ENCODE results near the gene SCTR.
A peak's percentile ranks its signal among the peaks of the same experiment; 100 is the strongest.

Gene SCTR

DNA sequence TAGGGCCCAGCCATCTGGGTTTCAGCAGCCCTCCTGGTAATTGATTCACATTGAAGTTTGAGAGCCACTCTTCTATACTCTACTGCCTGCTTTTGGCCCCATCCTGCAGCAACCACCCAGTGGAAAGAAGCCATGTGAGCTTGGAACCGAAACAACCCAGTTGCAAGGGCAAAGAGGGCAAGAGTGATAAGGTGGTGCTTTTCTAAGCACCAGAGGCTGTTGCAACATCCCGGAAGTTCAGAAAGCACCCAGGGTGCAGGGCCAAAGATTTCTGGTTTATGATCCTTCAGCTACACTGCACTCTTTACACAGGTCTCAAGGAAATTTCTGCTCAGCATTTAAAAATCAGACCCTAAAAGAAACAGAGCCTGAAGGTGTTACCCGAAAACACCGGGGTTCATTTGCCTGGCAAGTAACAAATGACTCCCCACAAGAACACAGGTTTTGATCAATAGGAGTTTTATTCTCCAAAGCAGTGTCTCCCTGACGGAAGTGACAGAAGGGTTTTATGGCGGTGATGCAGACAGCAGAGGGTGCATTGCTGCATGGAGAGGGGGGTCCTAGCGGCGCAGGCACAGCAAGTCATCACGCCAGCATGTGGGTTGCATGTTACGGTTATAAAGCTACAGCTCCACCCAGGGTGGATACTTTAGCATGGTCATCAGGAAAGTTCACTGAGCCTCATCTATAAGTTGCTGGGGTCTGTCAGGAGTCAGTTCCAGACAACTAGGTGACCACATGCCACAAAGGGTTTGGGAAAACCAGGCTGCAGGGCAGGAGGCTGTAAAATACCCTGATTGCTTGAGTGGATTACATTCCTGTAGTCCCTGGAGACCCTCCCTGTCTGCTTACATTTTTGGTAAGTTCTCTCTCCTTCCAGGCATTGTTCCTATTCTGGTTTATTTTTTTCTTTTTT, 121.4 kb downstream of the SCTR start:
- Histone ChIP-seq H3K14ac (ENCODE audit: low read length) (no peak overlapping the region), H3K4me2 (ENCODE audit: insufficient read depth, low read length, poor library complexity, severe bottlenecking) (no peak overlapping the region), H3K27me3 (ENCODE audit: control insufficient read depth in 3 of 3, insufficient read depth in 3 of 3, low read depth in 1 of 3, low read length in 3 of 3) (peaks cover 0 to 5% (median 0%) of the 10 kb centered on the region in 3 experiments), H3K4me3 (ENCODE audit: low read length in 2 of 2) (no peak overlapping the region), H2AK5ac (ENCODE audit: low read depth, low read length) (no peak overlapping the region), H3K9me3 (replicated peaks in 1 of 2; ENCODE audit: control insufficient read depth in 2 of 2, insufficient read depth in 1 of 2, low read depth in 1 of 2, low read length in 2 of 2) (peaks cover 0 to 2% of the 10 kb centered on the region in 2 donors), H2BK5ac (ENCODE audit: low read length) (no peak overlapping the region), H3K27ac (replicated peaks; ENCODE audit: low read length) (no peak overlapping the region), H3K4ac (ENCODE audit: low read length) (no peak overlapping the region), H2BK120ac (ENCODE audit: low read depth, low read length) (no peak overlapping the region), H3K9ac (ENCODE audit: low read depth, low read length, poor library complexity) (peak overlapping the region; percentile 7), H2BK12ac (ENCODE audit: low read length) (no peak overlapping the region), H2BK15ac (ENCODE audit: low read length) (no peak overlapping the region), H2AFZ (ENCODE audit: low read length) (no peak overlapping the region), H3K4me1 (ENCODE audit: control insufficient read depth in 2 of 2, insufficient read depth in 1 of 2, low read depth in 1 of 2, low read length in 2 of 2) (peaks cover 0 to 2% of the 10 kb centered on the region in 2 donors), H3K18ac (ENCODE audit: low read length) (no peak overlapping the region), H3K36me3 (replicated peaks in 1 of 2; ENCODE audit: control insufficient read depth in 2 of 2, insufficient read depth in 2 of 2, low read length in 2 of 2) (no peaks in the 10 kb centered on the region), H3K79me1 (ENCODE audit: low read depth, low read length) (peaks cover 4% of the 10 kb centered on the region), H4K91ac (ENCODE audit: low read depth, low read length, poor library complexity) (no peak overlapping the region), H3K23ac (ENCODE audit: low read depth, low read length, poor library complexity) (no peak overlapping the region), H4K8ac (ENCODE audit: low read depth, low read length) (no peak overlapping the region)
- WGBS, 2 donors (ENCODE audit: extremely low coverage in 2 of 2, insufficient read length in 2 of 2, insufficient replicate concordance in 1 of 2) = no CpG with 5 or more reads among the region's 10 CpGs
- DNase-seq (ENCODE audit: low spot score) = no peak

DNA sequence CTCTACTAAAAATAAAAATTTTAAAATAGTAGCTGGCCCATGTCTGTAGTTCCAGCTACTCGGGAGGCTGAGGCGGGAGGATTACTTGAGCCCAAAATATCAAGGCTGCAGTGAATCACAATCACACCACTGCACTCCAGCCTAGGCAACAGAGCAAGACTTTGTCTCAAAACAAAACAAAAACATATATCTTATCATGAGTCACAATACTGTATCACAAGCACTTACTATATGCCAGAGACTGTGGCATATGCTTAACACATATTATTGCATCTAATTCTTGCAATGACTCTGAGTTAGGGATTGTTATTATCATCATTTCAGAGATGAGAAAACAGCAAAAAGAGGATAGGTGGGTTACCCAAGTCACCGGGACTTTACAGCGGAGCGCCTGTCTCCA, 122.2 kb downstream of the SCTR start:
- peaks cover 0 to 5% (median 0%) of the 10 kb centered on the region in 3 experiments for H3K27me3 ChIP-seq (ENCODE audit: control insufficient read depth in 3 of 3, insufficient read depth in 3 of 3, low read depth in 1 of 3, low read length in 3 of 3)
- H3K27ac ChIP-seq (replicated peaks; ENCODE audit: low read length) = no peak overlapping the region
- no peak overlapping the region for H2AK5ac ChIP-seq (ENCODE audit: low read depth, low read length)
- H3K9me3 ChIP-seq (replicated peaks in 1 of 2; ENCODE audit: control insufficient read depth in 2 of 2, insufficient read depth in 1 of 2, low read depth in 1 of 2, low read length in 2 of 2) = peaks cover 0 to 2% of the 10 kb centered on the region in 2 donors
- H3K9ac ChIP-seq (ENCODE audit: low read depth, low read length, poor library complexity) = no peak overlapping the region
- no peak overlapping the region for H4K8ac ChIP-seq (ENCODE audit: low read depth, low read length)
- no peak overlapping the region for H2BK120ac ChIP-seq (ENCODE audit: low read depth, low read length)
- no peak overlapping the region for H3K4me3 ChIP-seq (ENCODE audit: low read length in 2 of 2)
- peaks cover 0 to 2% of the 10 kb centered on the region in 2 donors for H3K4me1 ChIP-seq (ENCODE audit: control insufficient read depth in 2 of 2, insufficient read depth in 1 of 2, low read depth in 1 of 2, low read length in 2 of 2)
- no peak overlapping the region for H3K4ac ChIP-seq (ENCODE audit: low read length)
- H3K4me2 ChIP-seq (ENCODE audit: insufficient read depth, low read length, poor library complexity, severe bottlenecking) = no peak overlapping the region
- no peak overlapping the region for H3K14ac ChIP-seq (ENCODE audit: low read length)
- DNase-seq (ENCODE audit: low spot score) = no peak
- H2AFZ ChIP-seq (ENCODE audit: low read length) = no peak overlapping the region
- WGBS, 2 donors (ENCODE audit: extremely low coverage in 2 of 2, insufficient read length in 2 of 2, insufficient replicate concordance in 1 of 2) = no CpG with 5 or more reads among the region's 5 CpGs
- H3K18ac ChIP-seq (ENCODE audit: low read length) = no peak overlapping the region
- H3K79me1 ChIP-seq (ENCODE audit: low read depth, low read length) = peaks cover 4% of the 10 kb centered on the region
- no peaks in the 10 kb centered on the region for H3K36me3 ChIP-seq (replicated peaks in 1 of 2; ENCODE audit: control insufficient read depth in 2 of 2, insufficient read depth in 2 of 2, low read length in 2 of 2)
- H2BK12ac ChIP-seq (ENCODE audit: low read length) = no peak overlapping the region
- H3K23ac ChIP-seq (ENCODE audit: low read depth, low read length, poor library complexity) = no peak overlapping the region
- H4K91ac ChIP-seq (ENCODE audit: low read depth, low read length, poor library complexity) = no peak overlapping the region
- H2BK15ac ChIP-seq (ENCODE audit: low read length) = no peak overlapping the region
- no peak overlapping the region for H2BK5ac ChIP-seq (ENCODE audit: low read length)

DNA sequence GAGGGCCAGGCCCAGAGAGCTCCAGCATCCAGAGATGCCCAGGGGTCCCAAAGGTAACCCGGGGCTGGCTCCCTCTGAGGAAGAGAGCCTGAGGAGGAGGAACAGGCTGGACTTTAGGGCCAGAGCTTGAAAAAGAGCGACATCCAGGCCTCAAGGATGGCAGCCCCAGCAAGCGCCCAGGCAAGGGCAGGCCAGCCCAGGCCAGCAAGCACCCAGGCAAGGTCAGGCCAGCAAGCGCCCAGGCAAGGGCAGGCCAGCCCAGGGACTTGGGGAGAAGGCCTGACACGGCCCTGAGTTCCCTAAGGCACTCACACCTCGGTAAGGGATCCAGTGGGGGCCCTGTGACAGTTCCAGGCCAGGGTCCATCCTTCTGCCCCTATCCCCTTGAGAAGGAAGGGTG, 127.1 kb downstream of the SCTR start:
- H3K14ac ChIP-seq (ENCODE audit: low read length) = no peak overlapping the region
- DNase-seq (ENCODE audit: low spot score) = no peak
- H2BK15ac ChIP-seq (ENCODE audit: low read length) = peak overlapping the region; percentile 45
- H3K9me3 ChIP-seq (replicated peaks in 1 of 2; ENCODE audit: control insufficient read depth in 2 of 2, insufficient read depth in 1 of 2, low read depth in 1 of 2, low read length in 2 of 2) = peaks cover 0 to 2% of the 10 kb centered on the region in 2 donors
- H3K23ac ChIP-seq (ENCODE audit: low read depth, low read length, poor library complexity) = no peak overlapping the region
- peaks cover 0 to 4% (median 0%) of the 10 kb centered on the region in 3 experiments for H3K27me3 ChIP-seq (ENCODE audit: control insufficient read depth in 3 of 3, insufficient read depth in 3 of 3, low read depth in 1 of 3, low read length in 3 of 3)
- no peak overlapping the region for H3K4me3 ChIP-seq (ENCODE audit: low read length in 2 of 2)
- H4K91ac ChIP-seq (ENCODE audit: low read depth, low read length, poor library complexity) = no peak overlapping the region
- H3K9ac ChIP-seq (ENCODE audit: low read depth, low read length, poor library complexity) = no peak overlapping the region
- peak overlapping the region; percentile 6 for H4K8ac ChIP-seq (ENCODE audit: low read depth, low read length)
- H2AK5ac ChIP-seq (ENCODE audit: low read depth, low read length) = peak overlapping the region; percentile 61
- no peak overlapping the region for H2AFZ ChIP-seq (ENCODE audit: low read length)
- no peaks in the 10 kb centered on the region for H3K36me3 ChIP-seq (replicated peaks in 1 of 2; ENCODE audit: control insufficient read depth in 2 of 2, insufficient read depth in 2 of 2, low read length in 2 of 2)
- no peak overlapping the region for H3K4ac ChIP-seq (ENCODE audit: low read length)
- no peak overlapping the region for H2BK120ac ChIP-seq (ENCODE audit: low read depth, low read length)
- H2BK12ac ChIP-seq (ENCODE audit: low read length) = no peak overlapping the region
- H3K4me2 ChIP-seq (ENCODE audit: insufficient read depth, low read length, poor library complexity, severe bottlenecking) = no peak overlapping the region
- H3K4me1 ChIP-seq (ENCODE audit: control insufficient read depth in 2 of 2, insufficient read depth in 1 of 2, low read depth in 1 of 2, low read length in 2 of 2) = peaks cover 0 to 2% of the 10 kb centered on the region in 2 donors
- peak overlapping the region; percentile 69 for H2BK5ac ChIP-seq (ENCODE audit: low read length)
- peaks cover 4% of the 10 kb centered on the region for H3K79me1 ChIP-seq (ENCODE audit: low read depth, low read length)
- peak overlapping the region; percentile 41 for H3K18ac ChIP-seq (ENCODE audit: low read length)
- no CpG with 5 or more reads among the region's 6 CpGs for WGBS, 2 donors (ENCODE audit: extremely low coverage in 2 of 2, insufficient read length in 2 of 2, insufficient replicate concordance in 1 of 2)
- H3K27ac ChIP-seq (replicated peaks; ENCODE audit: low read length) = no peak overlapping the region

DNA sequence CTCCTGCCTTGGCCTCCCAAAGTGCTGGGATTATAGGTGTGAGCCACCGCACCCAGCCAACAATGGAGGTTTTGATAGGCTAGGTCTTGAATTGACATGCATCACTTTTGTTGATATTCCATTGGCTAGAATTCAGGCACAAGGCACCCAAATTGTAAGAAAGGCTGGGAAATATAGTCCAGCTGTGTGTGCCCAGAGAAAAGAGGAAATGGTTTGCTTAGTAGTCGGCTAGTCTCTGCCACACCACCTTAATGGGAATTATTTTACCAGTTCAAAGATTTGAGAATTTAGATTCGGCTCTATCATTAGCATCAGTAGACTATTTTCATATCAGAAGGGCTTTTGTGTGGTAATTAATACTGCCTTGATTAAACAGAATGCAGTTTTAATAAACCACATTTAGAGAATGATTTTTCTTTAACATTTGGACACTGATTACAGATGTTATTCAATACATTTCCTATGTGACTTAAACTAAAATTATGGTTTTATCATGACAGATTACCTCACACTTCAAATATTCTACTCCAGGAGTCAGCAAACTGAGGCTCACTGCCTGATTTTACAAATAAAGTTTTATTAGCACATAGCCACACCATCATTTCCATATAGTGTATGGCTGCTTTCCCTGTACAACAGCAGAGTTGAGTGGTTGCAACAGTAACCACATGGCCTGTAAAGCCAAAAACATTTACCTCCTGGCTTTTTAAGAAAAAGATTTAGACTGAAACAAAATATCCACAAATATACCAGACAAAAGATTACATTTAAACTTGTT, 130.1 kb downstream of the SCTR start:
- Histone ChIP-seq H3K4ac (ENCODE audit: low read length) (no peak overlapping the region), H4K91ac (ENCODE audit: low read depth, low read length, poor library complexity) (no peak overlapping the region), H3K36me3 (replicated peaks in 1 of 2; ENCODE audit: control insufficient read depth in 2 of 2, insufficient read depth in 2 of 2, low read length in 2 of 2) (no peaks in the 10 kb centered on the region), H2AK5ac (ENCODE audit: low read depth, low read length) (no peak overlapping the region), H2BK120ac (ENCODE audit: low read depth, low read length) (no peak overlapping the region), H4K8ac (ENCODE audit: low read depth, low read length) (no peak overlapping the region), H2BK15ac (ENCODE audit: low read length) (no peak overlapping the region), H3K79me1 (ENCODE audit: low read depth, low read length) (peaks cover 2% of the 10 kb centered on the region), H3K9ac (ENCODE audit: low read depth, low read length, poor library complexity) (no peak overlapping the region), H3K27ac (replicated peaks; ENCODE audit: low read length) (no peak overlapping the region), H3K23ac (ENCODE audit: low read depth, low read length, poor library complexity) (no peak overlapping the region), H3K4me3 (ENCODE audit: low read length in 2 of 2) (no peak overlapping the region), H3K9me3 (replicated peaks in 1 of 2; ENCODE audit: control insufficient read depth in 2 of 2, insufficient read depth in 1 of 2, low read depth in 1 of 2, low read length in 2 of 2) (no peaks in the 10 kb centered on the region), H2AFZ (ENCODE audit: low read length) (no peak overlapping the region), H3K27me3 (ENCODE audit: control insufficient read depth in 3 of 3, insufficient read depth in 3 of 3, low read depth in 1 of 3, low read length in 3 of 3) (peaks cover 0 to 4% (median 0%) of the 10 kb centered on the region in 3 experiments), H2BK12ac (ENCODE audit: low read length) (no peak overlapping the region), H2BK5ac (ENCODE audit: low read length) (no peak overlapping the region), H3K18ac (ENCODE audit: low read length) (no peak overlapping the region), H3K4me2 (ENCODE audit: insufficient read depth, low read length, poor library complexity, severe bottlenecking) (no peak overlapping the region), H3K14ac (ENCODE audit: low read length) (no peak overlapping the region), H3K4me1 (ENCODE audit: control insufficient read depth in 2 of 2, insufficient read depth in 1 of 2, low read depth in 1 of 2, low read length in 2 of 2) (peaks cover 0 to 2% of the 10 kb centered on the region in 2 donors)
- DNase-seq (ENCODE audit: low spot score) = no peak
- no CpG with 5 or more reads among the region's 3 CpGs for WGBS, 2 donors (ENCODE audit: extremely low coverage in 2 of 2, insufficient read length in 2 of 2, insufficient replicate concordance in 1 of 2)

Measured in neuronal stem cell (in vitro differentiated cells).